ENCODE data around the gene TOPAZ1.

TOPAZ1 gene

DNA sequence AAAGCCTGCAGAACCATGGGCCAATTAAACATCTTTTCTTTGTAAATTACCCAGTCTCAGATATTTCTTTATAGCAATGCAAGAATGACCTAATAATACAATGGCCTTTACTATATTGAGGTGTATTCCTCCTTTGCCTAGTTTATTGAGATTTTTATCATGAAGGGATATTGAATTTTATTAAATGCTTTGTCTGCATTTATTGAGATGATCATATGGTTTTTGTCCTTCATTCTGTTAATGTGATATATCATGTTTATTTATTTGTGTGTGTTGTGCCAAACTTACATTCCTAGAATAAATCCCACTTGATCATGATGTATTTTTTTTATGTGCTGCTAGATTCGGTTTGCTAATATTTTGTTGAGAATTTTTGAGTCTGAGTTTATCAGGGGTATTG is 36.2 kb downstream of the TOPAZ1 start:
- FAIRE-seq (no peak), DNase-seq (ENCODE audit: insufficient read length, low spot score) (no peak)
- no peak for TF ChIP-seq POLR2A (IDR thresholded peaks at IDR 0.05; ENCODE audit: low read depth, low read length)

DNA sequence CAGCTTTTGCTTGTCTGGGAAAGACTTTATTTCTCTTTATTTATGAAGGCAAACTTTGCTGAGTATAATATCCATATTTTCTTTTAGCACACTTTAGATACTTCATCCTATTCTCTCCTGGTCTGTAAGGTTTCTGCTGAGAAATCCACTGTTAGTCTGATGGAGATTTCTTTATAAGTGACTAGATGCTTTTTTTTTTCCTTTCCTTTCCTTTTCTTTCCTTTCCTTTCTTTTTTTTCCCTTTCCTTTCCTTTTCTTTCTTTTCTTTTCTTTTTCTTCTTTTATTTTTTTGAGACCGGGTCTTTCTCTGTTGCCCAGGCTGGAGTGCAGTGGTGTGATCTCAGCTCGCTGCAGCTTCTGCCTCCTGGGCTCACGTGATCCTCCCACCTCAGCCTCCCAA is 38.4 kb downstream of the TOPAZ1 start:
- no peak for FAIRE-seq
- DNase-seq (ENCODE audit: insufficient read length, low spot score), result no peak
- no peak for TF ChIP-seq POLR2A (IDR thresholded peaks at IDR 0.05; ENCODE audit: low read depth, low read length)

DNA sequence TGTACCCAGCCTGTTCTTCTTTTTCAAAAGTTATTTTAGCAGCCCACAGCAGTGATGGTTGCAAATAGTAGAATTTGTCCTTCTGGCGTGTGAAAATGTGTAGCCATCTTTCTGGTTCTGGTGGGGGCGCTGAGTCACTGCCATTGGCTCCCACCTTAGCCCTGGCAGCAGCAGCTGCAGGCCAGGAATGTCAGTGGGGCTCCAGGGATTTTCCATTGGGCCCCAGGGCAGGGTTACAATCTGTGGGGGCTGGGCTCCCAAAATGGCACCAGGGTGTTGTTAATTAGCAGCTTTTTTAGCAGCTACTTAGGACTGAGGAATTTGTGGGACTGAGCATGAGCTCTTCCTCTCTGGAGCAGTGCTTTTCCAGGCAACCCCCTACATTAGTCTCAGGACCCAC is 38.9 kb downstream of the TOPAZ1 start:
- no peak for TF ChIP-seq POLR2A (IDR thresholded peaks at IDR 0.05; ENCODE audit: low read depth, low read length)
- DNase-seq (ENCODE audit: insufficient read length, low spot score) (no peak), FAIRE-seq (no peak)

DNA sequence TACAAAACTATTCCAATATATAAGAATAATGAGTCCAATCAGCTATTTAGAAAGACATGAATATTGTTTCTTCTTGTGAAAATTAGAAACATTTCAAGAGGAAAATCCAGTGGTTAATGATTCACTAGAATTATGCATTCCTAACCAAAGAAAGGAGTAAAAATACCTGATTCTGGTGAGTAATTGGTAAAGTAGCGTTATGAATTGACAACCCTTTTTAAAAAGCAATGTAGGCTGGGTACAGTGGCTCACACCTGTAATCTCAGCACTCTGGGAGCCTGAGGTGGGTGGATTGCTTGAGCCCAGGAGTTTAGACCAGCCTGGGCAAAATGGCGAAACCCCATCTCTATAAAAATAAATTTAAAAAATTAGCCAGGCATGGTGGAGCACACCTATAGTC is 43.3 kb downstream of the TOPAZ1 start:
- DNase-seq (ENCODE audit: insufficient read length, low spot score) (no peak), FAIRE-seq (no peak)
- TF ChIP-seq POLR2A (IDR thresholded peaks at IDR 0.05; ENCODE audit: low read depth, low read length), result no peak

DNA sequence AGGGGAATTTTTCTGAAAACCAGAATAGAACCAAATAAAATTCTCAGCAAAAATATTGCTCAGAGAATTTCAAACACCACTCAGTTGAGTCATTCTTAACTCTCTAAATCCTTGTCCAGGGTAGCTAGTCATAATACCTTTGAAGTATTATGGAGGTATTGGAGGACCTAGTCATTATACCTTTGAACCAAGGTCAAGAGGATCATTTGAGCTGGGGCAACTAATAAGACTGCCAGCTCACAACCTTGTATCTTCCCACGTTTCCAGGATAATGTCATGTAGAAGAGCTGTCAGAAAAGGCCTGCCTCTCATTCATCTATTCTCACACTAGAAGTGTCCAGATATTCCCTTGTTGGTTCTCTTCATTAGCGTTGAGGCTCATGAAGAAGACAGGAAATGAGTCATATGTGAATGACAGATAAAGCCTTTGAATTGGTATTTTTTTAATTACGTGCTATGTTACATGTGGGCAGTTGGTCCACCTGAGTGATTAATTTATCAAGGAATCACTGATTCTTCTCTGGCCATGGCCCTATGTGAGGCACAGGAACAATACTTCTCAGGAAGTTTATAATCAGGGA is 48.3 kb downstream of the TOPAZ1 start:
- DNase-seq (ENCODE audit: insufficient read length, low spot score) (no peak), FAIRE-seq (no peak)
- no peak for TF ChIP-seq POLR2A (IDR thresholded peaks at IDR 0.05; ENCODE audit: low read depth, low read length)

DNA sequence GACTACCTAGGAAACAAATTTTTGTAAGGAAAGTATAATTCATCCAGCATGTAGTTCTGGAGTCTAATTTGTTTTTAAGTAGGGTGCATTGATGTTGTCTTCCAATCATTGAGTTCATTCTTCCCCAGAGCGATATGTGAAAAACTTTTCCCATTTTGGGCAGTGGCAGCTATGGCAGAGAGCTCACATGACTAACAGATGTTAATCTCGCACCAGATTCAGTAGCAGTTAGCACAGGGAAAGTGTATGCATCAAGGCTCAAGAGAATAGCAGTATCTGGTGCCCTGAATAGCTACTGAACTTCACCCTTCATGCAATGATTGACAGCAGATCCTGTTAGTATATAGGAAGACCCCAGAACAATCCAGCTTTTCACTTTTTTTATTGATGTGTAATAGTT is 50.6 kb downstream of the TOPAZ1 start:
- DNase-seq (ENCODE audit: insufficient read length, low spot score), result no peak
- no peak for TF ChIP-seq POLR2A (IDR thresholded peaks at IDR 0.05; ENCODE audit: low read depth, low read length)
- no peak for FAIRE-seq

DNA sequence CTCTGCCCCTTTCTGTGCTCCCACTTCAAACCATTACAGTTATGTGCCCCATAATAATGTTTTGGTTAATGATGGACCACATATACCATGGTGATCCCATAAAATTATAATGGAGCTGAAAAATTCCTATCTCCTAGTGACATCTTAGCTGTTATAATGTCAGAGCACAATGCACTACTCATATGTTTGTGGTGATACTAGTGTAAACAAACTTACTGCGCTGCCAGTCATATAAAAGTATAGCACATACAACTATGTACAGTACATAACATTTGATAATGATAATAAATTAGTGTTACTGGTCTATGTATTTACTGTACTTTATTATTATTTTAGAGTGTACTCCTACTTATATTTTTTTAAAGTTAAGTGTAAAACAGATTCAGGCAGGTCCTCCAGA is 51.3 kb downstream of the TOPAZ1 start:
- no peak for TF ChIP-seq POLR2A (IDR thresholded peaks at IDR 0.05; ENCODE audit: low read depth, low read length)
- DNase-seq (ENCODE audit: insufficient read length, low spot score) (no peak), FAIRE-seq (no peak)

DNA sequence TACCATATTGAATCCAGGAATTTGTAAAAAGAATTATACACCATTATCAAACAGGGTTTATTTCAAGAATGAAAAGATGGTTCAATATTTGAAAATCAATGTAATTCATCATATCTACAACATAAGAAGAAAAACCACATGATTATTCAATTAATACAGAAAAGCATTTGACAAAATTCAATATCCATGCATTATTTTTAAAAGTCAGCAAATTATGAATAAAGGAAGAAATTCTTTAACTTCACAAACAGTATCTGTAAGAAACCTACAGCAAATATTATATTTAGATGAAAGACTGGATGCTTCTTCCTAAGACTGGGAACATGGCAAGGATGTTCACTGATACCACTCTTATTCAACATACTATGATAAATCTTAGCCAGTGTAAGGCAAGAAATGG is 55.6 kb downstream of the TOPAZ1 start:
- TF ChIP-seq POLR2A (IDR thresholded peaks at IDR 0.05; ENCODE audit: low read depth, low read length), result no peak
- no peak for DNase-seq (ENCODE audit: insufficient read length, low spot score)
- no peak for FAIRE-seq

DNA sequence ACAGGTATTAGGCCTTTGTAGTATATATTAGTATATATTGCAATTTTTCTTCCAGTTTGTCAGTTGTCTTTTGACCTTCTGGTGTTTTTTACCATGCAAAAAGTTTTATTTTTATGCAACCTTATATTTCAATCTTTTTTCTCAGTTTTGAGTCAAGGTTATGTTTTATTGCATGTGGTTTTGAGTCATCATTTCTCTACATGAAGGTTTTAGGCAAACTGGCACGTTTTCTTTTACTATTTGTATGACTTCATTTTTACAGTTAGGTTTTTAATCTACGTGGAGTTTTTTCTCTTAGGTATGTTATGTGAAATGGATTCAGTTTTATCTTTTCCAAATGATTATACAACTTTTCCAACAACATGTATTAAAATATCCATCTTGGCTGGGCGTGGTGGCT is 60.1 kb downstream of the TOPAZ1 start:
- DNase-seq (ENCODE audit: insufficient read length, low spot score) (no peak), FAIRE-seq (no peak)
- TF ChIP-seq POLR2A (IDR thresholded peaks at IDR 0.05; ENCODE audit: low read depth, low read length), result no peak

DNA sequence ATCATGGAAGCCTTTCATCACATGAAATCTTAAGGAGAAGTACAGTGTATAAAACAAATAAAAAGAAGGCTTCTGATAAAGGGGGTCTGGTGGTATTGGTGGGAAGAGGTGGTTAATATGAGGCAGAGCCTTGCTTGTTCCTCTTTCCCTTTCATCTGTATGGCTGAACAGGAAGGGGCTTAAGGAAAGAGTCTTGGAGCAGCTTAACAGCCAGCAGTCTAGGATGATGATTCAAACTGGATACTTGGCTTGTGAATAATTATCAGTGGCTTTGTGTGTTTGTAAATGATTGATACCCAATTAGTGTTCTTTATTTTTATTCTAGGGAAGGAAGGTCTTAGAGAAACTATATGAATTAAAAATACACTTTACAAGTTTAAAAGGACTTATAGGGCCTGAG is 67.8 kb downstream of the TOPAZ1 start:
- no peak for FAIRE-seq
- TF ChIP-seq POLR2A (IDR thresholded peaks at IDR 0.05; ENCODE audit: low read depth, low read length), result no peak

DNA sequence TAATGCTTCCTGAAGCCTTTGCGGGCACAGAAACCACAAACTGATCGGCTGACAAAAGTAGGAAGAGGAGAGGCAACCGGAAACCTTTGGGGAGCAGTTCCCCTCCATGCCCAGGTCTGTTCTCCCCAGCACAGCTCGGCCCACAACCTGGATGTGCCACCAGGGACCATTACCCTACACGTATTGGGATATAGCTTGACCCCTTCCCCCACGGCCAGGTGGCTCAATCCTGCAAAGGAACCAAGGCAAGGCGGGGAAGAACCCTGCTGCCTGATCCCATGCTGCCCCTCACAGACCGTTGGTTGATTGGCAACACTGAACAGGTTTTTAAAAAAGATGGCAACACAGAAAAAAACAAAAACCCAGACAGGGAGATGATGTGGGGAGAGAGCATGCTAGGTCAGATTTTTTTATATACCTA is 77.2 kb downstream of the TOPAZ1 start:
- DNase-seq (ENCODE audit: insufficient read length, low spot score), result no peak
- no peak for FAIRE-seq
- no peak for TF ChIP-seq POLR2A (IDR thresholded peaks at IDR 0.05; ENCODE audit: low read depth, low read length)

More for the DNA sequence above, 67.8 kb downstream of the TOPAZ1 start:
- no peak for DNase-seq (ENCODE audit: insufficient read length, low spot score)

DNA sequence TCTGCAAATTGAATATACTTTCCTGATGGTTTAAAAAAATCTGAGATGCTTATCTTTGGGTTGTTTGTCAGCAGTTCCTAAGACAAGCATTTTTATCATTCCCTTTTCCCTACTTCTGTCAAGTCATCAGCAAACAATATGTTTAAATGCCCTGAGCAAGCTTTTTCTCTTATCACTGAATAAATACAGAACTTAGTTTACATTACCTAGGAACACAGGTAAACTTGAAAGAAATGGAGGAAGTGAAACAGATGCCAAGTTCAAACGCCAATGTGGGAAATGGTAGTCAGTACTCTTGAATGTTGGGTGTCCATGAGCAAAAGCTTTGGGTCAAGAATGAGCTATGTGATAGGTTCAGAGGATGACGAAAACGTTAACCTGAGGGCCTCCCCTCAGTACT is 79.6 kb downstream of the TOPAZ1 start:
- TF ChIP-seq POLR2A (IDR thresholded peaks at IDR 0.05; ENCODE audit: low read depth, low read length), result no peak
- DNase-seq (ENCODE audit: insufficient read length, low spot score) (no peak), FAIRE-seq (peak; percentile 73)

DNA sequence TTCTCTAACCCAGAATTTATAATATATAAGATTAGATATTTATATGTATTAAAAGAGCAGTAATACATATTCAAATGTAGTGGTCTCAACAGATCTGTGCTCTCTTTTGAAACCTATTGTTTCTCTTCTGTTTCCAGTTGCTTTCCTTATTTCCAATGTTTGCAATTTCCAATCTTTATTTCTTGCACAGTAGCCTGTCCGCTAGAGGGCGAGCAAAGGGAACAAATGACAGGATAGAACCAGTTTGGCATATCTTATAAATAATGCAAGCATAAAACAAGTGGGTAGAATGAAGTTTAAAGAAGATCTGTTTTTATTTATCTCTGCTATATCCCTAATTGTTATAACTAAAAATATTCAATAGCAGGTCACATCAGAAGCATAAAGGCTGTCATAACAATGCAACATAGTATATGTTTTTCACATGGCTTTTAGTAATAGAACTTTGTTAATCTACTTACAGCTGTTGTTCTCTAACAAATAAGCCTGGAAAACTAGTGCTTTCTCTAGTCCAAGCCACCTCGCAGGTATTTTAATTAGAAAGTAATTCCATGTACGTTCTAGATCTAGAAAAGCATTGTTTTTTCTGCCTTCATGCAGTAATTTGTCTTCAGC is 81.8 kb downstream of the TOPAZ1 start:
- DNase-seq (ENCODE audit: insufficient read length, low spot score) (no peak), FAIRE-seq (peak; percentile 95)
- TF ChIP-seq POLR2A (IDR thresholded peaks at IDR 0.05; ENCODE audit: low read depth, low read length), result no peak

DNA sequence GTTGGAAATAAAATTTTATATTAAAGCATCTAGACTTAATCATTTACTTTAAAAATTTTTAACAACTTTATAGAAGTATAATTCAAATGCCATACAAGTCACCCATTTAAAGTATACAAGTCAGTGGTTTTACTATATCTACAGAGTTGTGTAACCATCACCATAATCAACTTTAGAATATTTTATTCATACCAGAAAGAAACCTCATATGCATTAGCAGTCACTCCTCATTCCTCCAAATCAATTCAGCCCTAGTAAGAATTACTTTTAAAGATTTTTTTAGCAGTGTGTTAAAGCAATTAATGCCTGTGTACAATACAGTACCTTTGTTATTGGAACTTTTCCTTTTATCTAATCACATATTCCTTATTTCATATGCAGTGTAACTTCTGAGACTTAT is 82.9 kb downstream of the TOPAZ1 start:
- TF ChIP-seq POLR2A (IDR thresholded peaks at IDR 0.05; ENCODE audit: low read depth, low read length), result no peak
- DNase-seq (ENCODE audit: insufficient read length, low spot score) (no peak), FAIRE-seq (no peak)

DNA sequence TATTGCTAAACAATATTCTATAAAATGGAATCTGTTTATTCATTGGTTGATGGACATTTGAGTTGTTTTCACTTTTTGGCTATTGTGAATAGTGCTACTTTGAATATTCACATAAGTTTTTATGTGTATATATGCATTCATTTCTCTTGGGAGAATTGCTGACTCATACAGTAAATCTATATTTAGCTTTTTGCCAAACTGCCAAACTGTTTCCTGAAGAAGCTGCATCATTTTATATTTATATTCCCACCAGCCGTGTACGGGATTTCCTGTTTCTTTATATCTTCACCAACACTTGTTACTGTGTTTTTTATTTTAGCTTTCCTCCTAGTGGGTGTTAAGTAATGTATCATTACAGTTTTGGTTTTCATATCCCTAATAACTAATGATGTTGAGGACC is 84.3 kb downstream of the TOPAZ1 start:
- no peak for DNase-seq (ENCODE audit: insufficient read length, low spot score)
- no peak for TF ChIP-seq POLR2A (IDR thresholded peaks at IDR 0.05; ENCODE audit: low read depth, low read length)
- peak; percentile 20 for FAIRE-seq

DNA sequence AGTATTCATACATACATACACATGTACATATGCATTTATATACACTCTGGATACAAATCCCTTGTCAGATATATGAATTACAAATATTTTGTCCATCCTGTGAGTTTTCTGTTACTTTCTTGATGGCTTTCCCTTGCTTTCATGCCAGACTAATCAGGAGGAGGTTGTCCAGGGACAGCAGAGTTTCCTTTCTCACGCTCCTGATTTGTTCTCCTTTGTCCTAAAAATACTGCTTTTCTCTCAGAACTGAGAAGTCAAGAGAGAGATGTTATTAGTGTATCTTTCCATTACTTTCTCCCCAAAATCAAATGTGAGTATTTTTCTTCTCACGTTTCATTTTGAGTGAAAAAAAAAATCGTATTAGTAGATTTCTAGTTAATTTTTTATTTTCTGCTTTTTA is 84.8 kb downstream of the TOPAZ1 start:
- DNase-seq (ENCODE audit: insufficient read length, low spot score), result no peak
- no peak for TF ChIP-seq POLR2A (IDR thresholded peaks at IDR 0.05; ENCODE audit: low read depth, low read length)

More for the DNA sequence above, 84.8 kb downstream of the TOPAZ1 start:
- FAIRE-seq, result no peak

All from H54 (cell line).